Glomerular visceral epithelial cell (primary cell): Measurements from ENCODE around the gene ATP5MC2.
"Not testable (repeated sequence)": the region's sequence is repeated elsewhere in the genome, so short reads cannot be mapped to it uniquely, and the experiment has no call there.

Source experiments
- DNase-seq: peaks from one replicate; pipeline ENCODE4 v3.0.0-alpha.2; 2016; ENCODE audit errors: extremely low spot score

ATP5MC2 gene

DNA sequence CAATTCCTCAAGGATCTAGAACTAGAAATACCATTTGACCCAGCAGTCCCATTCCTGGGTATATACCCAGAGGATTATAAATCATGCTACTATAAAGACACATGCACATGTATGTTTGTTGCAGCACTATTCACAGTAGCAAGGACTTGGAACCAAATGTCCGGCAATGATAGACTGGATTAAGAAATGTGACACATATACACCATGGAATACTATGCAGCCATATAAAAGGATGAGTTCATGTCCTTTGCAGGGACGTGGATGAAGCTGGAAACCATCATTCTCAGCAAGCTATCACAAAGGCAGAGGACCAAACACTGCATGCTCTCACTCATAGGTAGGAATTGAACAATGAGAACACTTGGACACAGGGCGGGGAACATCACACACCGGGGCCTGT lies 29.6 kb downstream of the ATP5MC2 start:
- not testable (repeated sequence) for DNase-seq

- no peak for DNase-seq
Measured at GRCh38 chr12:53645165-53645564, 30.7 kb downstream of the ATP5MC2 start.

DNA sequence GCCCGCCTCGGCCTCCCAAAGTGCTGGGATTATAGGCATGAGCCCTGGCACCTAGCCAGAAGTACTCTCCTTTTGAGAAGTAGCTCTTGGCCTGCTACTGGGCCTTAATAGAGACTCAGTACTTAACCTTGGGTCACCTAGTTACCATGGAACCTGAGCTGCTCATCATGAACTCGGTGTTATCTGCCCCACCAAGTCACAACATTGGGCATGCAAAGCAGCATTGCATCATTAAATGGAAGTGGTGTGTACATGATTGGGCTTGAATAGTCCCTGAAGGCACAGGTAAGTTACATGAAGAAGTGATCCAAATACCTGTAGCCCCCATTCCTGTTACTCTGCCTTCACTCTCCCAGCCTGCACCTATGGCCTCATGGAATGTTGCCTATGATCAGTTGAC lies 31.8 kb downstream of the ATP5MC2 start:
- no peak for DNase-seq

DNA sequence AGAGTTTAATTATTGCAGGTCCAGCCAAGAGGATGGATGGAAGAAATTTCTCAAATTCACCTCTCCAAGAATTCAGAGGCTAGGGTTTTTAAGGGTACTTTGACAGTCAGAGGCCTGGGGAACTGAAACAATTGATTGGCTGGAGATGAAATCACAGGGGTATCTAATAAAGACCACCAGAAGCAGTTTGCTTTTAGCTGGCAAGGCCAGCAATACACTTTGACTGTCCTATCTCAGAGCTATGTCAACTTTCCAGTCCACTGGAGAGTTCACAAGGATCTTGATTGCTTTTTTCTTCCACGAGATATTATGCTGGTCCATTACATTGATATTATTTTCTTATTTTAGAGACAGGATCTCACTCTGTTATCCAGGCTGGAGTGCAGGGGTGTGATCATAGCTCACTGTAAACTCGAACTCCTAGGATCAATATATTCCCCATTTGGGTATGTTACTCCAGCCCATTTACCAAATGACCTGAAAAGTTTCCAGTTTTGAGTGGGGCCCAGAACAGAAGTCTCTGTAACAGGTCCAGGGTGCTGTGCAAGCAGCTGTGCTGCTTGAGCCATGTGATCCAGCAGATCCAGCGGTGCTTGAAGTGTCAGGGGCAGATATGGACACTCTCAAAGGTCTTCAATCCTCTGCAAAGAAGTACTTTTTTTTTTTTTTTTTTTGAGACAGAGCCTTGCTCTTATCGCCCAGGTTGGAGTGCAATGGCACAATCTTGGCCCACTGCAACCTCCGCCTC lies 32.5 kb downstream of the ATP5MC2 start:
- DNase-seq: no peak

DNA sequence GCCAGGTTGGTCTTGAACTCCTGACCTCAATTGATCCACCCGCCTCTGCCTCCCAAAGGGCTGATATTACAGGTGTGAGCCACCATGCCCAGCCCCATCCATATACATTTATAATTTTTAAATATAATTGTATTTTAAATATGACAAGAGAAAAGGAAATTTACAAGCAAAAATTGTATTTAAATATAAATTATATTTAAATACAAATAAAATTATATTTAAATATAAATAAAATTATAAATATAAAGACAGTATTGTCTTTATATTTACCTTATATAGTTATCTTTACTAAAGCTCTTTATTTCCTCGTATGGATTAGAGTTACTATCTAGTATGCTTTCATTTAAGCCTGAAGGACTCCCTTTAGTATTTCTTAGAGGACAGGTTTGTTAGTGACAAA lies 37.8 kb downstream of the ATP5MC2 start:
- DNase-seq: no peak

DNA sequence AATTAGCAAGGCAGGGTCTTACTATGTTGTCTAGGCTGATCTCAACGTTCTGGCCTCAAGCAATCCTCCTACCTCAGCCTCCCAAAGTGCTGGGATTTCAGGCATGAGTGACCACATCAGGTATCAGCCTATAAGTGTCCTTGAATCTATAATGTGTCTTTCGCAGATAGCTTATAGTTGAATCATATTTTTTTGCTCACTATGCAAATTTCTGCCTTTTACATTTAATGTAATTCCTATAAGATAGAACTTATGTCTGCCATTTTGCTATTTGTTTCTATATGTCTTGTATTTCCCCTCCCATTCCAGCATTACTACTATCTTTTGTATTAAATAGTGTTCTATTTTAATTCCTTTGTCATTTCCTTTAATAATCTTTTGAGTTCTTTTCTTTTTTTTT lies 39.2 kb downstream of the ATP5MC2 start:
- DNase-seq: no peak

DNA sequence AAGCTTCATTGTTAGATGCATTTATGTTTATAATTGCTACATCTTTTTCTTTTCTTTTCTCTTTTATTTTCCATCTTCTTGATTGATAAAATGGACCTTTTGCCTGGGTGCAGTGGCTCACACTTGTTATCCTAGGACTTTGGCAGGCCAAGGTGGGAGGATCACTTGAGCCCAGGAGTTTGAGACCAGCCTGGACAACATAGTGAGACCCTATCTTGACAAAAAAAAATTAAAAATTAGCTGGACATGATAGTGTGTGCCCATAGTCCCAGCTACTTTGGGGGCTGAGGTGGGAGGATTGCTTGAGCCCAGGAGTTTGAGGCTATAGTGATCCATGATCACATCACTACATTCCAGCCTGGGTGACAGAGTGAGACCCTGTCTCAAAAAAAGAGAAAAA lies 40.2 kb downstream of the ATP5MC2 start:
- DNase-seq: not testable (repeated sequence)

DNA sequence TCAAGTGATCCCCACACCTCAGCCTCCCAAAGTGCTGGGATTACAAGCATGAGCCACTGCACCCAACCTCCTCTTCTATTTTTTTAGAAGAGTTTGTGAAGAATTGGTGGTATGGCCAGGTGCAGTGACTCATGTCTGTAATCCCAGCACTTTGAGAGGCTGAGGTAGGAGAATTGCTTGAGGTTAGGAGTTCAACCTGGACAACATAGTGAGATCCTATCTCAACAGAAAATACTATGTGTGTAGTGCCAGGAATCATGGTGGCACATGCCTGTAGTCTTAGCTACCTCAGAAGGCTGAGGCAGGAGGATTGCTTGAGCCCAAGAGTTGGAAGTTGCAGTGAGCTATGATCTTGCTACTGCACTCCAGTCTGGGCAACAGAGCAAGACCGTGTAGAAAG lies 44.2 kb downstream of the ATP5MC2 start:
- no peak for DNase-seq

- no peak for DNase-seq
Measured at GRCh38 chr12:53627919-53628318, 48.0 kb downstream of the ATP5MC2 start.

DNA sequence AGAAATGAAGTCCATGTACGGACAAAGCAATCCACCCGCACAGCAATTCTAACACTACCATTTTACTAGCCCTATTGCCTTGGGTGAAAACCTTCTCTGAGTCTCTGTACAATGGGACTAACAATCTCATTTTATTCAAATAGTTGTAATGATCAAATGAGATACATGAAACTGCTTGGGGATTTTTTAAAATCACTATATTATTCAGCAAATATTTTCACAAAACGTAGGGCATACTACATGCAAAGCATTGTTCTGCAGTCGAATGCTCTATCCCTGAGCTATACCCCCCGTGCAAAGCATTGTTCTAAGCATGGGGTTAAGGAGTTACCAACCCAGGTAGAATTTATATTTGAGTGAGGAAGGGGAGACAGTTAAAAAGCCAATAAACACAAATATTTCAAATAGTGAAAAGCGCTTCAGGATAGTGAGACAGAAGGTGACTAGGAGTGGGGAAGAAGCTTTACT lies 49.1 kb downstream of the ATP5MC2 start:
- no peak for DNase-seq

DNA sequence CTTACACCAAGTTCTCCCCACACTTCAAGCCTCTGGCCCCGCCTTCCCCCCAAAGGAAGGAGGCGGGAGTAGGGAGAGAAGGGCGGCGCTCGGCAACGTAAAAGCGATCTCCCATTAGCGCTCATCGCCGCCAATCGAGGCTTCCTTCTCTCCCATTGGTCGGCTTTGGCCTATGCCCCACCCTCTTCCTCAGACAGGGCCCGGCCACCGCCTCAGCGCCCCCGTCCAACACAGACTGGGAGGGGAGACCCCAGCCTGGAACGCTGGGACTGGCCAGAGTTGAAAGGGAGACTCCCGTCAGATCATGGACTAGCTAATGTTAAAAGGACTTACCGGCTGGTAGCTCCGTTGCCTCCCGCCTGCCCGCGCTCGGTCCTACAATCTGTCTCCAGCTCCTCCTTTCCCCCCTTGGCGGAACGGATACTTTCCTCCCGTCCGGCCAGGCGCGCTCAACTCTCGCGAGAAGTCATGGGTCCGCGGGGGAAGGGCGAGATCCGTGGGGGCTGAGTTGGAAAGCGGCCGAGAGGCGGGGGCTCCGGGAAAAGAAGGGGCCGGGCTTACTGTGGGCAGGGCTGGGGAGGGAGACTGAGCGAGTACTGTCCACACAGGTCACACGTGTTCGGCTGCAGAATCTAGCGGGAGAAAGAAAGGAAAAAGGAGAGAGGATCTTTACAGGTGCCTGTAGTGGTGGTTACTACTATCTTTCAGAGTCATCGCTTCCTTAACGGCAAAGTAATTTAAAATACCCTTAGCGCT lies 49.8 kb downstream of the ATP5MC2 start, which contains the start of gene ATF7:
TSS of gene ATF7 (minus strand) at position 437 of the 756 bp plus-strand sequence. CDS start 25,382 bp downstream, outside the sequence.
- DNase-seq: peak; percentile 97

GRCh38 chr12:53625373-53625945 lies 50.4 kb downstream of the ATP5MC2 start:
- DNase-seq: no peak

DNA sequence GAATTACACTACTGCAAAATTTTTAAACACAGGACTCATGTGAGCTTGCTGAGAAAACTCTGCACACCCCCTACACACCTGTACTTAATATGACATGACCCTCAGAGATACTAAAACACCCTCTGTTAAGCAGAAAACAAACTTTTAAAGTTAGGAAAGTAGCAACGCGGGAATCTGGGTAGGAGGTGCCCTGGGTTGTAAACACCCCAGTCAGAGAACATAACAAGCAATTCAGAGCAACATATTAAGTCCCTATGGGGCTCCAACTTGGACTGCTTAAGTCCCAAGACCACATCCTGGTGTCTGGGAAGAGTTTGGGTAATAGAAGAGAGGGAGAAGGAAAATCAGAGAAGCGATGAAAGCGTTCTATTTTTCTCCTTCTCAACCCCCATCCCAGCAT lies 50.9 kb downstream of the ATP5MC2 start:
- no peak for DNase-seq

DNA sequence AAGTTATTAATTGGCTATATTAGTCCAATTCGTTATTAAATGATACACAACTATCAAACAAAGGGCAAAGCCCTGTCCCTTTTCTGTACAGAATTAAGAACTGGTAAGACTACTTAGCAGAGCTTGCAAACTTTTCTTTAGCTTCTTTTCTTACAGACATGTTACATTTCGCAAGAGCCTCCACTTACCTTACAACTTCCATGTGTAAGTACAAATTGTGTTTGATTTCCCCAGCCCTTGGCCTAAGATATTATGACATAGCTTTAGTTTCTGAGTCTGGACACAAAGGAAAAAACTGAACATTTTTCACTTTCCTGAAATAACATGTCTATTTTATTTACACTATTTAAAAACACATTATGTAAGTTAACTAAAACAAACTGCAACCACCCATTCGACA lies 51.4 kb downstream of the ATP5MC2 start:
- DNase-seq: no peak

- peak; percentile 40 for DNase-seq
Measured at GRCh38 chr12:53623548-53624385, 52.1 kb downstream of the ATP5MC2 start.

- no peak for DNase-seq
Measured at GRCh38 chr12:53622724-53623123, 53.2 kb downstream of the ATP5MC2 start.

DNA sequence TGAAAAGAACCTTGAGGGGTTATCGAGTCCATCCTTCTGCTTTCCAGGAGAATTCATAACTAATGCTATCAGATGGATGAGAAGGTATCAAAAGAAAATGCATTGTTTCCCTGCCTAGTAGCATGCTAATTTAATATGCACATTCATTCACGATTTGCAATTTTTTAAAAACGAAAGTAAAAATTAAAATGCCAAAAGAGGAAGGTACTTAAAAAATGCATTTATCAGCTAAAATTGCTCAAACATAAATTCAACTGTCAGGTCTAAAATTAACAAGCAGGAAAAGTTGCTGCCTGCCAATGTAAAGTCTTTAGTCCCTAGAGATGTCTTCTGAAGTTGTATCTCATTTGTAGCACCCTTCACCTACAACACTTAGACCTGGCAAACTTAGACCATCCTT lies 57.6 kb downstream of the ATP5MC2 start:
- no peak for DNase-seq

GRCh38 chr12:53617700-53618099 lies 58.2 kb downstream of the ATP5MC2 start:
- no peak for DNase-seq

- DNase-seq: no peak
Measured at GRCh38 chr12:53616950-53617349, 58.9 kb downstream of the ATP5MC2 start.
